HL-60 (cell line): ENCODE data around the gene PTPRN2.
A peak's percentile ranks its signal among the peaks of the same experiment; 100 is the strongest.
"Not testable (repeated sequence)": the region's sequence is repeated elsewhere in the genome, so short reads cannot be mapped to it uniquely, and the experiment has no call there.

Experiments
- DNase-seq, 2 experiments: peaks; one replicate each; pipeline ENCODE4 v3.0.0-alpha.2; 2010 to 2020; ENCODE audit warnings: low read depth in 1 of 2, low spot score in 1 of 2
- H3K27ac ChIP-seq: fragments of 250-450 bp; sonication (Bioruptor Pico); replicated peaks from 2 replicates; pipeline ENCODE4 v1.5.1; 2020; ENCODE audit warnings: mild to moderate bottlenecking, moderate library complexity
- H3K27me3 ChIP-seq: fragments of 250-450 bp; sonication (Bioruptor Pico); 2 replicates; pipeline ENCODE4 v1.5.1; 2021; ENCODE audit warnings: mild to moderate bottlenecking, moderate library complexity; ENCODE audit not compliant: insufficient read depth, poor library complexity, severe bottlenecking
- H3K4me3 ChIP-seq: replicated peaks from 2 replicates; pipeline ENCODE4 v1.5.1; 2011; ENCODE audit warnings: mild to moderate bottlenecking, control low read depth, low read length; ENCODE audit not compliant: insufficient read depth
- GABPA ChIP-seq: IDR thresholded peaks from 2 replicates; pipeline ENCODE4 v1.6.1; 2012; ENCODE audit warnings: low read depth
- POLR2AphosphoS5 ChIP-seq: IDR thresholded peaks from 2 replicates; pipeline ENCODE4 v1.6.1; 2012; ENCODE audit warnings: low read depth
- SPI1 ChIP-seq: IDR thresholded peaks from 2 replicates; pipeline ENCODE4 v1.6.1; 2012; ENCODE audit warnings: low read depth, mild to moderate bottlenecking, borderline replicate concordance
- TF ChIP-seq, protein P1 (sequence below): IDR thresholded peaks from one replicate; pipeline ENCODE4 v1.5.1; 2011; ENCODE audit warnings: low read length, control low read depth, inconsistent platforms; ENCODE audit not compliant: insufficient read depth
- TF ChIP-seq, protein P2 (sequence below): IDR thresholded peaks from 2 replicates; pipeline ENCODE4 v1.6.1; 2012; ENCODE audit warnings: low read depth; ENCODE audit not compliant: insufficient replicate concordance

The PTPRN2 gene

DNA sequence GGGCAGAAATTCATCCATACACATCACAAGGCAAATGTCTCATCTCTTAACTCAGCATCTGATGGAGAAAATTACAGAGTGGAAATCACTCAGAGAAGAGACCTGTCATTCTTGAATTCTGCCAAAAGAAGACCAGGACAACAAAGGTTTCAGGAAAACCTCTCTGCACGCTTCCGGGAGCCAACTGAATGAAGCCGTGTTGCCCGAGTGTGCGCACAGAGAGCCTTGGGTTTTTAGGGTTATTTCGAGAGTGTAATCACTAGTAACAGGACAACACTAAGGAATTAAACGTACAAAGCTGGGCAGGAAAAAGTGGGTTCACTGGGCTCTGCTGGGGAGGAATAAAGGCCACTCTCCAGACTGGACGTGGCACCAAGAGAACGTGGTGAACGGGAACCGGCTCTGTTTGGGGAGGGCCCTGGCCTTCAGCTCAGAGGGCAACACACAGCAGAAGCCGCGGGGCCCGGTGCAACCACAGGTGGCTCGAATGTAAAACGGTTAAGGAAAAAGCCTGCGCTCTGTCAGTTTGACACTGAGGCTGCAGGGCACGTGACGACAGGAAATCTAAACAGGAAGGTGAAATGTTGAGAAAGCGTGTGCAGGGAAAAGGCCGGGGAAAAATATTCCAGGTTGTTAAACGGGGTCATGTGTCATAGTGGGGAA, 919.3 kb downstream of the PTPRN2 start:
- TF ChIP-seq SPI1 (no peak), POLR2AphosphoS5 (peak; percentile 64)
- DNase-seq = peak in 1 of 2 experiments; percentile 74
- no peak overlapping the region for H3K4me3 ChIP-seq
- H3K27ac ChIP-seq = peak overlapping the region; percentile 64
- no peaks in the 10 kb centered on the region for H3K27me3 ChIP-seq

DNA sequence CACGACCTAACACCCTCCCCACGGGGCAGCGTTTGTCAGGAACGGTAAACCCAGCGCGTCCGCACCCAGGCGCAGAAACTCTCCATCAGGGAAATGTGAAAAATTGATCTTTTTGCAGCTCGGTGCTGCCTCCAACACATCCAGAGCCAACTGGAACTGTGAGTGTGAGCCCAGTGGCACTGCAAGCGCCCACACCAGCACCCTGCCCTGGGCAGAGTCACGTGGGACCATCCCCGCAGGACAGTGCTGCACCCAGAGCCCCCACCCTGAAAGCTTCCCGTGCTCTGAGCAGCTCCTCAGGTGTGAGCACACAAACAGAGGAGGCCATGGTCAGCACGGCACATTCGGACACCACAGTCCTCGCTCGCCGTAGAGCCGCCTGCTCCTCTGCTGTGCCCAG, 919.9 kb downstream of the PTPRN2 start:
- TF ChIP-seq SPI1 = no peak
- TF ChIP-seq, protein P1, sequence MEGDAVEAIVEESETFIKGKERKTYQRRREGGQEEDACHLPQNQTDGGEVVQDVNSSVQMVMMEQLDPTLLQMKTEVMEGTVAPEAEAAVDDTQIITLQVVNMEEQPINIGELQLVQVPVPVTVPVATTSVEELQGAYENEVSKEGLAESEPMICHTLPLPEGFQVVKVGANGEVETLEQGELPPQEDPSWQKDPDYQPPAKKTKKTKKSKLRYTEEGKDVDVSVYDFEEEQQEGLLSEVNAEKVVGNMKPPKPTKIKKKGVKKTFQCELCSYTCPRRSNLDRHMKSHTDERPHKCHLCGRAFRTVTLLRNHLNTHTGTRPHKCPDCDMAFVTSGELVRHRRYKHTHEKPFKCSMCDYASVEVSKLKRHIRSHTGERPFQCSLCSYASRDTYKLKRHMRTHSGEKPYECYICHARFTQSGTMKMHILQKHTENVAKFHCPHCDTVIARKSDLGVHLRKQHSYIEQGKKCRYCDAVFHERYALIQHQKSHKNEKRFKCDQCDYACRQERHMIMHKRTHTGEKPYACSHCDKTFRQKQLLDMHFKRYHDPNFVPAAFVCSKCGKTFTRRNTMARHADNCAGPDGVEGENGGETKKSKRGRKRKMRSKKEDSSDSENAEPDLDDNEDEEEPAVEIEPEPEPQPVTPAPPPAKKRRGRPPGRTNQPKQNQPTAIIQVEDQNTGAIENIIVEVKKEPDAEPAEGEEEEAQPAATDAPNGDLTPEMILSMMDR = no peak
- TF ChIP-seq, protein P2, sequence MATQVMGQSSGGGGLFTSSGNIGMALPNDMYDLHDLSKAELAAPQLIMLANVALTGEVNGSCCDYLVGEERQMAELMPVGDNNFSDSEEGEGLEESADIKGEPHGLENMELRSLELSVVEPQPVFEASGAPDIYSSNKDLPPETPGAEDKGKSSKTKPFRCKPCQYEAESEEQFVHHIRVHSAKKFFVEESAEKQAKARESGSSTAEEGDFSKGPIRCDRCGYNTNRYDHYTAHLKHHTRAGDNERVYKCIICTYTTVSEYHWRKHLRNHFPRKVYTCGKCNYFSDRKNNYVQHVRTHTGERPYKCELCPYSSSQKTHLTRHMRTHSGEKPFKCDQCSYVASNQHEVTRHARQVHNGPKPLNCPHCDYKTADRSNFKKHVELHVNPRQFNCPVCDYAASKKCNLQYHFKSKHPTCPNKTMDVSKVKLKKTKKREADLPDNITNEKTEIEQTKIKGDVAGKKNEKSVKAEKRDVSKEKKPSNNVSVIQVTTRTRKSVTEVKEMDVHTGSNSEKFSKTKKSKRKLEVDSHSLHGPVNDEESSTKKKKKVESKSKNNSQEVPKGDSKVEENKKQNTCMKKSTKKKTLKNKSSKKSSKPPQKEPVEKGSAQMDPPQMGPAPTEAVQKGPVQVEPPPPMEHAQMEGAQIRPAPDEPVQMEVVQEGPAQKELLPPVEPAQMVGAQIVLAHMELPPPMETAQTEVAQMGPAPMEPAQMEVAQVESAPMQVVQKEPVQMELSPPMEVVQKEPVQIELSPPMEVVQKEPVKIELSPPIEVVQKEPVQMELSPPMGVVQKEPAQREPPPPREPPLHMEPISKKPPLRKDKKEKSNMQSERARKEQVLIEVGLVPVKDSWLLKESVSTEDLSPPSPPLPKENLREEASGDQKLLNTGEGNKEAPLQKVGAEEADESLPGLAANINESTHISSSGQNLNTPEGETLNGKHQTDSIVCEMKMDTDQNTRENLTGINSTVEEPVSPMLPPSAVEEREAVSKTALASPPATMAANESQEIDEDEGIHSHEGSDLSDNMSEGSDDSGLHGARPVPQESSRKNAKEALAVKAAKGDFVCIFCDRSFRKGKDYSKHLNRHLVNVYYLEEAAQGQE = no peak
- TF ChIP-seq GABPA = no peak
- no peak for TF ChIP-seq POLR2AphosphoS5
- DNase-seq = no peak
- H3K27me3 ChIP-seq = no peaks in the 10 kb centered on the region
- H3K4me3 ChIP-seq = no peak overlapping the region
- H3K27ac ChIP-seq = peak overlapping the region; percentile 64; the same call in 1 of the 2 replicates

DNA sequence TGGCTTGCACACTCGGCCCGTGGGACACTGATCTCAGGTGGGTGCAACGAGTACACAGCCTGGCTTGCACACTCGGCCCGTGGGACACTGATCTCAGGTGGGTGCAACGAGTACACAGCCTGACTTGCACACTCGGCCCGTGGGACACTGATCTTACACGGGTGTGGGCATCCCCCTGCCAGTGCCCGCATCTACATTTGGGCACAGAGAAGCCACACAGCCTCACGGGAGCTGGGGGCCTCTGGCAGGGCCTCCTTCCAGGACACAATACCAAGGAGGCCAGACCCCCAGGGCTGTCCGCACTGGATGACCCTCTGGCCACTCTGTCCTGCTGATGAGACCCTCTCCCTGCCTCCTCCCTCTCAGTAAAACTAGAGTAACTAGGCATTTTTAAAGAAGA, 920.4 kb downstream of the PTPRN2 start:
- Histone ChIP-seq H3K27me3 (no peaks in the 10 kb centered on the region), H3K4me3 (no peak overlapping the region), H3K27ac (no peak overlapping the region)
- TF ChIP-seq SPI1 (no peak), POLR2AphosphoS5 (no peak), GABPA (no peak)
- TF ChIP-seq, protein P1 = no peak
- TF ChIP-seq, protein P2 = no peak
- DNase-seq = no peak

DNA sequence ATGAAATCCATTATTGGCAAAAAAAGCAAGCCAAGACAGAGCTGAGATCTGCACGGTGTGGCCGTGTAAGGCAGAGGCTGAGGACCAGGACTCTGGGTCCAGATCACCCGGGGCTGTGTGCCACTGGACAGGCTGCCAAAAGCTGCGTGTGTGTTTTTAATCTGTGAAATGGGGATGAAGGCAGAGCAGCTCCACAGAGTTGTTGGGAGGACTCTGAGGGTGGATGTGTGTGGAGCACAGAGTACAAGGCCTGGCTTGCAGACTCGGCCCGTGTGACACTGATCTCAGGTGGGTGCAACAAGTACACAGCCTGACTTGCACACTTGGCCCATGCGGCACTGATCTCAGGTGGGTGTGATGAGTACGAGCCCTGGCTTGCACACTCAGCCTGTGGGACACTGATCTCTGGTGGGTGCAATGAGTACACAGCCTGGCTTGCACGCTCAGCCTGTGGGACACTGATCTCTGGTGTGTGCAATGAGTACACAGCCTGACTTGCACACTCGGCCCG, 921.0 kb downstream of the PTPRN2 start:
- Histone ChIP-seq H3K4me3 (no peak overlapping the region), H3K27ac (no peak overlapping the region), H3K27me3 (no peaks in the 10 kb centered on the region)
- no peak for DNase-seq
- TF ChIP-seq, protein P1 = no peak
- TF ChIP-seq GABPA (no peak), SPI1 (no peak)
- TF ChIP-seq, protein P2 = no peak

DNA sequence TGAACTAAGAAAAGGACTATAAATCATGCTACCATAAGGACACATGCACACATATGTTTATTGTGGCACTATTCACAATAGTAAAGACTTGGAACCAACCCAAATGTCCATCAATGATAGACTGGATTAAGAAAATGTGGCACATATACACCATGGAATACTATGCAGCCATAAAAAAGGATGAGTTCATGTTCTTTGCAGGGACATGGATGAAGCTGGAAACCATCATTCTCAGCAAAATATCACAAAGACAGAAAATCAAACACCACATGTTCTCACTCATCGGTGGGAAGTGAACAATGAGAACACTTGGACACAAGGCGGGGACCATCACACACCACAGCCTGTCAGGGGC, 922.0 kb downstream of the PTPRN2 start:
- not testable (repeated sequence) for H3K4me3 ChIP-seq, H3K27me3 ChIP-seq, H3K27ac ChIP-seq, DNase-seq
